HG03103 (cell line): ENCODE measurements around the gene GPRC5D.

Experiments used
- ATAC-seq: cut with Tn5 transposase; IDR thresholded peaks from one replicate; pipeline ENCODE4 v1.9.1; 2021; ENCODE audit warnings: low read depth; ENCODE audit not compliant: unreplicated experiment

Gene GPRC5D

DNA sequence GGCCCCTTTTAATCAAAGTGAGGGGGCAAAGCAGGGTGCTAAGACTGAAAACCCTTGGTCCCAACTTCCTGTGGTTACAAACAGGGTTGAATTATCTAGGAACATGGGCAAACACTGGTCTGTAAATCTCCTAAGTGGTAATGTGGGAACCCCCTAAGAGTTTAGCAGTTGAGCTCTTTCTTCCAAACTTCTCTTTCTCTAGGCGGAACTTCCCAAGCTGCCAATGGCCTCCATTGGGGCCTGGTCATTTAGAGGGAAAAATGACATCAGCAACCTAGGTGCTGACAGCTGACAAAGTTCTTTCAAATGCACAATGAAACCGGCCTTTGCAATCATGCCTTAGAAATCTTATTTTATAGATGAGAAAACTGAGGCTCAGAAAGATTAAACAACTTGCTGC, 30.4 kb upstream of the GPRC5D start:
- ATAC-seq = no peak

GRCh38 chr12:12979731-12980259, 27.8 kb upstream of the GPRC5D start:
- ATAC-seq = no peak

- no peak for ATAC-seq
Observed at GRCh38 chr12:12979126-12979525, 27.2 kb upstream of the GPRC5D start.

- no peak for ATAC-seq
Observed at GRCh38 chr12:12977231-12977630, 25.3 kb upstream of the GPRC5D start.

DNA sequence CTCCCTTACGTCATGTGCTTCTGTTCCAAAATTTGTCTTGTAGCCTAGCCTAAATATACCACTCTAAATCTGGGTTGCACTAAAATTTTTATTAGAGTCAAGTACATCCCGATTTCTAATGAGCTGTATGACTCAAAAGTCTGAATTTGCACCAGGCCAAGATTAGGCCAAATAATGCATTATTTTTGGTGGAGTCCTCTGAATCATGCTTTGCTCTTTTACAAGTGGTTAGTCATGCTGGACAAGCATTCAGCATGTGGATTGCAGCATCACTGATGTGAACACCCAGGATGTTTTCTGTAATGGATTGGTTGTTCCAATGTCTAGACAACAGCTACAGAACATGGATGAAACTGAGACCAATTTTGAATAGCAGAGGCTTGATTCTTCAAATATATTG, 24.4 kb upstream of the GPRC5D start:
- no peak for ATAC-seq

DNA sequence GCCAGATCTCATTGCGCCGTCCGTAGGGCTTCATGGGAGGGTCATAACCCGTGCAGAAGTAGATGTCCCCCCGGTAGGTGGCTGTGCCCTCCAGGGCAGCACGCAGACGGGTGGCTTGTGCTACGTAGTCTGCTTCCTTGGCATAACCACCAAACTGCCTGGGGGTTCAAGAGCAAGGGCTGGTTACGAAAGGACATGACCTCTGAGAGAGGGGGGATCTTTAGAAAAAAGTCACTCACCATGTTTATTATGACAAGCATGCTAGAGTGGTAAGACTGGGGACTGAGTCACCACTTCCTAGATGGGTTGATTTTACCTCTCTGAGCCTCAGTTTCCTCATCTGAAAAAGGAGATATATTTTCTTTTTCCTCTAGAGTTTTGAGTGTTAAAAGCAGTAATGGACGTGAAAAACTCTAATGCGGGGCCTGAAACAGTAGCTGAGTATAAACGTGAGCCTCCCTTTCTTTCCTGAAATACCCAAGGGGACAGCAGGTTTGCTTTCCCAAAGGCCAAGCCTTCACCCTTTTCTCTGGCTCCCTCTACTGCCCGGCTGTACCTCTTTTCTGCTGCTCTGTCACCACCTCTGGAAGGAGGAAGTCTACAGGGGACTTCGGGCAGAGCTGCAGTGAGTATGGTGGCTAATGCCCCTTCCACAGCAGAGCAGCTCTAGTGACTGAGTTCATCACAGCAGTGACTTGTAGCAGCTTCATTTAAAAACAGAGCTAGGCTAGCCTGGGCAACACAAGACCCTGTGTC, 23.5 kb upstream of the GPRC5D start:
- no peak for ATAC-seq

DNA sequence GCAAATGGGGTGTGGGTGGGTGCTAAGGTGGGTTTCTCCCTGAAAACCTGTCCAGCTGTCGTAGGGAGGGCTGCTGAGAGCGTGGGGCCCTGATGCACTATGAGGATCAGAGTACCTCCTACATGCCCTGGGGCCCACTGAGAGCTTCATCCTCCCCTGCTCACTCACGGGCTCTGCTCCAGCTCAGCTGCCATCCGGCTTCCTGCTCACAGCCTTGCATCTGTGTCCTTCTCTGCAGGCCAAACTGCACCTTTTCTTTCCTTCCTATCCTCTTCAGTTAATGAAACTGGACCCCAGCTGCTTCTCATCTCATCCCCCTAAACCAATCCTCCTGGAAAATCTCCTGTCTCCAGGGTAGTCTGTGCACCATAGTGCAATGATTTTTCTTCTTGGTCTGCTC, 22.2 kb upstream of the GPRC5D start:
- ATAC-seq = no peak

- no peak for ATAC-seq
Observed at GRCh38 chr12:12973019-12973418, 21.0 kb upstream of the GPRC5D start.

GRCh38 chr12:12965836-12966235, 13.9 kb upstream of the GPRC5D start:
- no peak for ATAC-seq

DNA sequence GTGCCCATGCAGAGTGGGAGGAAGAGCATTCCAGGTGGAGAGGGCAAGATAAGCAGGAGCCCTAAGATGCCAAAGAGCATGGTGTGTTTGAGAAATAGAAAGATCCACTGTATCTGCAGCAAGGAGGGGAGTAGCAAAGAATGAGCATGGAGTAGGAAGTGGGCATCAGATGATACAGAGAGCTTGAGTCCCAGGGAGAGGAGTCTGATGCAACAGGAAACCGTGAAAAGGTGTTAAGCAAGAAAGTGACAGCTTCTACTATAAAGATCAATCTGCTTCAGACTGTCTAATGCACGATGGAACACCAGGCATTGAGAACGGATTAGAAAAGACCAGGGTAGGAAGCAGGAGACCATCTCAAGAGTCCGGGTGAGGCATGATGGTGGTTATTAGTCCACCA, 12.3 kb upstream of the GPRC5D start:
- ATAC-seq = no peak

DNA sequence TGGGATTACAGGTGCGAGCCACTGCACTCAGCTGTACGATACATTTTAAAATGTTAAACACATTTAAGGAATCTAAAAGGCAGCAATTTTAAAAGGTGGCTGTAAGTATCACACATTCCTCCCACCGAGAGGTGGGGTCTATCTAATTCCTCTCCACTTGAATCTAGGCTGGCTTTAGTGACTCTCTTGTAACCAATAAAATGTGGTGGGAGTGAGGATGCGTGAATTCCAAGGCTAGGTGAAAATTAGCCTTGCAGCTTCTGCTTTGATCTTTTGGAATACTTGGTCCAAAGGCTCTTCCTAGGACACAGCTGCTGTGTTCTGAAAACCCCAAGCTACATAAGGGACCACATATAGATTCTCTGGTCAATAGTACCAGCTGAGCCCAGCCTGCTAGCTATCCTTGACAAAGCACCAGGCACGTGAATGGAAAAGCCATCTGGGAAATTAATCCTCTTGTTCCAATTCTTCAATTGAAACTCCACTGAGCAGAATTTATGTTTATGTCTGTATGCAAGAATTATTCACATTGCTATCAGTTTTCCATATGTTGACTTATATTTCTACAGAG, 8.8 kb upstream of the GPRC5D start:
- no peak for ATAC-seq

DNA sequence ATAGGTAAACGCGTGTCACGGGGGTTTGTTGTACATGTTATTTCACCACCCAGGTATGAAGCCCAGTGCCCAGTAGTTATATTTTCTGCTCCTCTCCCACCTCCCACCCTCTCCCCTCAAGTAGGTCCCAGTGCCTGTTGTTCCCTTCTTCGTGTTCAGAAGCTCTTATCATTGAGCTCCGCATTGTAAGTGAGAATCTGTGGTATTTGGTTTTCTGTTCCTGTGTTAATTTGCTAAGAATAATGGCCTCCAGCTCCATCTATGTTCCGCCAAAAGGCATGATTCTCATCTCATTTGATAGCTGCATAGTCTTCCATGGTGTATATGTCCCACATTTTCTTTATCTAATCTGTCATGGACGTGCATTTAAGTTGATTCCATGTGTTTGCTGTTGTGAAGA, 6.9 kb upstream of the GPRC5D start:
- no peak for ATAC-seq

DNA sequence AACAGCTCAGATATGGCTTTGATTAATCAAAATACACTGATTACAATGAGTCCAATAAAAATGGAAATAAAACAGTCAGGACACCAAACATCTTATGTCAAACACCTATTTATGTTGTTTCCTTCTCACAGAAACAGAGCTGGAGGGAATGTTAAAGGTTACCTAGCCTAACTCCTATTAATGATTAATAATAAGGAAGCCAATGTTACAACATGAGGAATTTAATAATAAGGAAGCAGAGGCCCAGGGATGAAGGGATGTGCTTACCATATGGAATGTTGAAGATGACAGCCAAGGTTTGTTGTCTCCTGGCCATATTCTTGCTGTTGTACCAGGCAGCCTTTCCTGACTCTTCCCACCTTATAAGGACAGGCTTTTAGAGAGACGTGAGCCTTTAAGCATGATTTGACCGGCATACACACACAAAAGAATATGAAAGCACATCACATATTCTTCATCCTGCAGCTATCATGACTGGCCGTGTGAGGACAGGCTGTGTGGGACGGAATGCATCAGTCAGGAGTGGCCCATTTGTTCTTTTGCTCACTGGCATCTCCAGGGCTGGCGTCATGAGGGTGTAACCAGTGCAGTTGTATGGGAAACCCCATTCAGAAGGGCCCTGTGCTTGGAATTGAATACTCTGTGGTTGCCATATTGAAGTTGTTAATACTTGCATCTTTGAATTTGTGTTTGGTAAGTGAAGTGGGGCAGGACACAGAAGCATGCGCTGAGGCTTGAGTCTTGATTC, 3.1 kb upstream of the GPRC5D start:
- no peak for ATAC-seq

DNA sequence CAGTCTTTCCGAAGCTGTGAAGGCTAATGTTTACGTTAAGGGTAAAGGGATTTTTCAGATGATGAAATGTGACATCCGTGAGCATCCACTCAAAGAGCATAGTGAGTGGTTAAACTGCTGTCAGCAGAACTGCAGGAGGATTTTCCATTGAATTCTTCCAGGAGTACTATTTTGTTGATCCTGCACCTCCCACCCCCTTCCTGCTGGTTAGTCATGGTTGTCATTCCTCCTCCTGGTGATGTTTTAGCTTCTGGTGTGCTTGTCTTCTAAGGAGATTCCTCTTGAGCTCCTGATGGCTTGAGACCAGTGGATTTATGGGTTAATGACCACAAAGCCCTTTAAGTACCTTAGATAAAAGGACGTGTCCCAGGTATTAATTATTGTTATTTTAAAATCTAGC, 2.4 kb upstream of the GPRC5D start:
- no peak for ATAC-seq

DNA sequence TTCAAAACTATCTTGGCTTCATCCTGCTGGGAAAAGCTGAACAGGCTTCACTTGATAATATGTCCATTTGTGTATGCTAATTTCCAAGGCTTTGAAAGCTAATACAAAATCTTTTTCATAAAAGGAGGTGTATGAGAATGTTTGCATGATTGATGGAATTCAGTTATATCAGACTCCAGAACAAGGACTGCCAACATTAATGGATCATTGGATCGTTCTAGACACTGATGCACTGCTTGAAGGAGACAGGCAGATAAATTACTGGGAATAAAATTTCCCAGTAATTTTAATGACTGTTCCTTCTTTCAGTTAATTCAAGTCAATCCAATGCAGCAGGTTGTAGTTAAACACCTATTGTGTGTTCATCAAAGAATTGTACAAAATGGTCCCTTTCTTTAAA, 466 bp downstream of the GPRC5D start:
- no peak for ATAC-seq

- no peak for ATAC-seq
Observed at GRCh38 chr12:12947902-12948301, 4.1 kb downstream of the GPRC5D start.

DNA sequence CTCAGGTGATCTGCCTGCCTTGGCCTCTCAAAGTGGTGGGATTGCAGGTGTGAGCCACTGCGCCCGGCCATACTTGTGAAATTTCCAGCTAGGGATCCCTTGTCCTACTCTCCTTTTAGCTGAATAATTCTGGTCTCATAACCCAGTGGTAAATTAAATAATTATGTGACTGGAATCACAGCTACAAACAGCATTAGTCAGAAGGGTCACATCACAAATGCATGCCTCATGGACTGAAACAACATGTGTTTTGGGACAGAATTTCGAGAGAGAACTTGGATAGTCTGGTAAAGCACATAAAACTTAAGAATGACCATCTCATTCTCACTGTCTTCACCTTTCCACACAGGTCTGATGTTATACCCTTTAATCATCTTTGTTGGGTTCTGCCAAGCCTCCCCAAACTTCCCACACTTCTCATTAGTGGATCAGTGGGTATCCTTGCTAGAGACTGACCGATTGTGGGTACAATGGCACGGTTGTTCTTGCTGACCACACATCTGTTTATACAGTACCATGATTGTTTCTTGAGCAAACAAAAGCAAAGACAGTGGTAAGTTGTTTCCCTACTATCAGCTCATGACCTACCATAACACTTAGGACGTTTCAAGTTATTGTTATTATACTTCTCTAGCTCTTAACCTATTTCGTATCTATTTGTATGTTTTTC, 5.1 kb downstream of the GPRC5D start:
- no peak for ATAC-seq

DNA sequence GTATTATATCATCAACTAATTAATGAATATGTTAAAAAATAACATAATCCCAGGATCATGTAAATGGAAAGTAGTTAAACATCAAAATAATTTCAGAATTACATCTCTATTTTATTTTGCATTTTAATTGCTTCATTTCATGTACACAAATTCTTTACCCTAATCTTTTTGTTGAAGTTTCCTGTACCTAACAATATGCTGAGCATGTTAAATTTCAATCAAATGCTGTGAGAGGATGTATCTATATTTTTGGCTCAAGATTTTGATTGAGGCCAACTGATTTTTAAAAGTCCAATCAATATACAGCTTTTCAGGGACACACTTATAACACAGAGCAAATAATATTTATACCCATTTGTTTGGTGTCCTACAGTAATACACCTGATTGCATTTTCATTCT, 6.4 kb downstream of the GPRC5D start:
- no peak for ATAC-seq

DNA sequence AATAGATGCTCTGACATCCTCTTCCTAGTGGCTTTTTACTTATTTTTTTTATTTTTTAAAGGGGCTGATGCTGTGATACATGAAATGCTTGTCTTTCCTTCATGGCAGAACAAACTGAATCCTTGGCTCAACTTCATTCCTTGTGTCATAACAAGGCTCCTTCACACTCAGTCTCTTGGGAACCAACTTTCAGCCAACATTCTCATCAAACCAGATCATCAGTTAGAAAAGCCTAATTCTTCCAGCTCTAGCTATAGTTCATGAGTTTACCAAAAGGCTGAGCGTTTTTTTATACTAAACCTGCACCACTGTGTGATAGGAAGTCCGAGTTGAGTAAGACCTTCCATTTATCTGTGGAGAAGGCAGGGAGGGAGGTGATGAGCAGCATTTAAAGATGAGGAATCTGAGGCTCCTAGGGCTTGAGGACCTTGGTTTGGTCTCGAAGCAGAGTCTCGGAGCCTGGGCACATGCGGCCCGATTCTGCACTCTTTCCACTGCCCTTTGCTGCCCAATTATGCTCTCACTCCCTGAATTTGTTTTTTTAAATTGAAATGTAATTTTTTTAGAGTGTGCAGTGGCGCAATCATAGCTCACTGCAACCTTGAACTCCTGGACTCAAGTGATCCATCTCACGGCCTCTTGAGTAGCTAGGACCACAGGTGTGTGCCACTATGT, 8.2 kb downstream of the GPRC5D start:
- ATAC-seq = no peak
